Measurements from ENCODE around the gene CREB5. TPM values are rescaled to one million over a fixed set of nuclear protein-coding genes. Genes with fewer than 3 reads are reported as not detected.

CREB5 gene
- total and polyA plus RNA-seq, 2 of the 13 experiments (the other 11 are each of a cell fraction or from before 2014, with no cell fraction given), result 0.38 to 0.71 TPM

GRCh38 chr7:28564033-28564432 lies 151.7 kb downstream of the CREB5 start:
- in situ Hi-C loops (cut with HindIII; ENCODE audit: extremely low pct_ligation_motif_present, low pct_unique_long_range_greater_than_20kb), result no loop called here
- ATAC-seq, result no peak
- TF ChIP-seq SCMH1 (CRISPR knock-in tag; IDR thresholded peaks at IDR 0.05; ENCODE audit: borderline replicate concordance) (no peak), GABPB1 (CRISPR knock-in tag; IDR thresholded peaks at IDR 0.05) (no peak), ZNF788 (CRISPR knock-in tag; IDR thresholded peaks at IDR 0.05; ENCODE audit: borderline replicate concordance) (no peak), ZHX2 (IDR thresholded peaks at IDR 0.05; ENCODE audit: low read depth) (no peak), ZHX2 (CRISPR knock-in tag; IDR thresholded peaks at IDR 0.05; ENCODE audit: borderline replicate concordance) (no peak), HOXA7 (CRISPR knock-in tag; IDR thresholded peaks at IDR 0.05) (no peak), EHMT2 (IDR thresholded peaks at IDR 0.05; ENCODE audit: borderline replicate concordance, low read depth, low read length) (no peak), MEIS2 (CRISPR knock-in tag; IDR thresholded peaks at IDR 0.05) (no peak), ZNF747 (CRISPR knock-in tag; IDR thresholded peaks at IDR 0.05; ENCODE audit: borderline replicate concordance) (no peak), HMG20A (CRISPR knock-in tag; IDR thresholded peaks at IDR 0.05; ENCODE audit: borderline replicate concordance) (no peak), ZNF558 (CRISPR knock-in tag; IDR thresholded peaks at IDR 0.05; ENCODE audit: borderline replicate concordance) (no peak), ZNF660 (CRISPR knock-in tag; IDR thresholded peaks at IDR 0.05; ENCODE audit: borderline replicate concordance, low read depth) (no peak)
- TF ChIP-seq, protein P1, sequence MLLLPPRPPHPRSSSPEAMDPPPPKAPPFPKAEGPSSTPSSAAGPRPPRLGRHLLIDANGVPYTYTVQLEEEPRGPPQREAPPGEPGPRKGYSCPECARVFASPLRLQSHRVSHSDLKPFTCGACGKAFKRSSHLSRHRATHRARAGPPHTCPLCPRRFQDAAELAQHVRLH (CRISPR knock-in tag; IDR thresholded peaks at IDR 0.05; ENCODE audit: borderline replicate concordance, low read depth), result no peak
- TF ChIP-seq, protein P2, sequence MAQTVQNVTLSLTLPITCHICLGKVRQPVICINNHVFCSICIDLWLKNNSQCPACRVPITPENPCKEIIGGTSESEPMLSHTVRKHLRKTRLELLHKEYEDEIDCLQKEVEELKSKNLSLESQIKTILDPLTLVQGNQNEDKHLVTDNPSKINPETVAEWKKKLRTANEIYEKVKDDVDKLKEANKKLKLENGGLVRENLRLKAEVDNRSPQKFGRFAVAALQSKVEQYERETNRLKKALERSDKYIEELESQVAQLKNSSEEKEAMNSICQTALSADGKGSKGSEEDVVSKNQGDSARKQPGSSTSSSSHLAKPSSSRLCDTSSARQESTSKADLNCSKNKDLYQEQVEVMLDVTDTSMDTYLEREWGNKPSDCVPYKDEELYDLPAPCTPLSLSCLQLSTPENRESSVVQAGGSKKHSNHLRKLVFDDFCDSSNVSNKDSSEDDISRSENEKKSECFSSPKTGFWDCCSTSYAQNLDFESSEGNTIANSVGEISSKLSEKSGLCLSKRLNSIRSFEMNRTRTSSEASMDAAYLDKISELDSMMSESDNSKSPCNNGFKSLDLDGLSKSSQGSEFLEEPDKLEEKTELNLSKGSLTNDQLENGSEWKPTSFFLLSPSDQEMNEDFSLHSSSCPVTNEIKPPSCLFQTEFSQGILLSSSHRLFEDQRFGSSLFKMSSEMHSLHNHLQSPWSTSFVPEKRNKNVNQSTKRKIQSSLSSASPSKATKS (CRISPR knock-in tag; IDR thresholded peaks at IDR 0.05), result no peak
- TF ChIP-seq, protein P3, sequence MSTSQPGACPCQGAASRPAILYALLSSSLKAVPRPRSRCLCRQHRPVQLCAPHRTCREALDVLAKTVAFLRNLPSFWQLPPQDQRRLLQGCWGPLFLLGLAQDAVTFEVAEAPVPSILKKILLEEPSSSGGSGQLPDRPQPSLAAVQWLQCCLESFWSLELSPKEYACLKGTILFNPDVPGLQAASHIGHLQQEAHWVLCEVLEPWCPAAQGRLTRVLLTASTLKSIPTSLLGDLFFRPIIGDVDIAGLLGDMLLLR (CRISPR knock-in tag; IDR thresholded peaks at IDR 0.05), result no peak

More at GRCh38 chr7:28564033-28564432, 151.7 kb downstream of the CREB5 start:
- H2AFZ ChIP-seq (ENCODE audit: low read length), result no peak overlapping the region
- no peaks in the 10 kb centered on the region for H3K9me3 ChIP-seq (ENCODE audit: low read length)
- intact Hi-C loops (cut with micrococcal nuclease; ENCODE audit: unreplicated experiment), result no loop called here
- no peaks in the 10 kb centered on the region for H3K27me3 ChIP-seq (ENCODE audit: control insufficient read depth in 1 of 2, insufficient read depth in 2 of 2, low read length in 2 of 2)
- H3K27ac ChIP-seq (ENCODE audit: extremely low read length, insufficient read depth, low read length), result no peak overlapping the region
- POLR2A ChIA-PET, result no interaction called here
- no TSS peak for BruUV-seq (replicated peaks)
- no peak for DNase-seq (ENCODE audit: low spot score)
- no peak overlapping the region for H3K4me2 ChIP-seq (ENCODE audit: low read depth, low read length)
- H3K9ac ChIP-seq (ENCODE audit: insufficient read depth, low read depth, low read length), result no peak overlapping the region
- no peaks in the 10 kb centered on the region for H4K20me1 ChIP-seq (ENCODE audit: insufficient read depth, low read length)
- H3K4me1 ChIP-seq (ENCODE audit: insufficient read depth, low read length), result no peaks in the 10 kb centered on the region
- WGBS (ENCODE audit: low lambda C conversion rate), result 19% methylated on average over 3 of the region's 3 CpGs
- FAIRE-seq, result no peak
- no peaks in the 10 kb centered on the region for H3K79me2 ChIP-seq (ENCODE audit: insufficient read depth, low read length)
- H3K4me3 ChIP-seq (replicated peaks in 1 of 3; ENCODE audit: insufficient read depth in 1 of 3, low read depth in 2 of 3, low read length in 3 of 3), result no peak overlapping the region
- H3K36me3 ChIP-seq (replicated peaks in 1 of 2; ENCODE audit: control insufficient read depth in 1 of 2, insufficient read depth in 2 of 2, low read length in 2 of 2), result no peaks in the 10 kb centered on the region
- CTCF ChIA-PET (ENCODE audit: low intra/inter-chr PET ratio, low total read pairs), result no interaction called here
